GM12891 (cell line): ENCODE results near the gene DNM3.

ENCODE experiments used
- POLR2A ChIP-seq: IDR thresholded peaks from 2 replicates; pipeline ENCODE4 v1.6.1; 2011; ENCODE audit warnings: low read depth, low read length, control low read depth
- POLR2AphosphoS5 ChIP-seq: IDR thresholded peaks from 2 replicates; pipeline ENCODE4 v1.6.1; 2011; ENCODE audit warnings: low read depth, low read length, control low read depth

DNA sequence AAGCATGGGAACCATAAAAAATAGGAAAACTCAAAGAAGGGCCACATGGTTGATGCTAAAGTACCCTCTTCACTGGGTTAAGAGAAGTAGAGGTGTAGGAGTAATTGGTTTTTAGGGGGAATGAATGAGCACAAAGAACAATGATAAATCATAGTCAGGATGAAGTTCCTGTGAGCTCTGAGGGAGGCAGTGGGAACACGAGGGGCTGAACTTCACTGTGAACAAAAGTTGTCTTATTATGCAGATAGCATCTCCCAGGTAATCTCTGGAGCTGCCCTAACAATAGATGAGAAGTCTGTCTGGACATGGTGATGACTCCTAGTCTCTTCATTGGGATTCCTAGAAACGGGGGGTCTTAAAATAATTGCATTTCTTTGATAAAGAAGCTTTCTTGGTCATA, 127.9 kb downstream of the DNM3 start:
- TF ChIP-seq POLR2A: no peak
- TF ChIP-seq POLR2AphosphoS5: no peak
